22Rv1 (cell line): ENCODE measurements around the gene RTP5.

ENCODE experiments used
- ZFX ChIP-seq: fragments of 450-650 bp; IDR thresholded peaks from 2 replicates; pipeline ENCODE4 v1.6.1; 2017; ENCODE audit warnings: antibody characterized with exemption, borderline replicate concordance
- TF ChIP-seq, protein P1 (sequence below): fragments of 450-650 bp; IDR thresholded peaks from 2 replicates; pipeline ENCODE4 v1.5.1; 2017; ENCODE audit warnings: mild to moderate bottlenecking

DNA sequence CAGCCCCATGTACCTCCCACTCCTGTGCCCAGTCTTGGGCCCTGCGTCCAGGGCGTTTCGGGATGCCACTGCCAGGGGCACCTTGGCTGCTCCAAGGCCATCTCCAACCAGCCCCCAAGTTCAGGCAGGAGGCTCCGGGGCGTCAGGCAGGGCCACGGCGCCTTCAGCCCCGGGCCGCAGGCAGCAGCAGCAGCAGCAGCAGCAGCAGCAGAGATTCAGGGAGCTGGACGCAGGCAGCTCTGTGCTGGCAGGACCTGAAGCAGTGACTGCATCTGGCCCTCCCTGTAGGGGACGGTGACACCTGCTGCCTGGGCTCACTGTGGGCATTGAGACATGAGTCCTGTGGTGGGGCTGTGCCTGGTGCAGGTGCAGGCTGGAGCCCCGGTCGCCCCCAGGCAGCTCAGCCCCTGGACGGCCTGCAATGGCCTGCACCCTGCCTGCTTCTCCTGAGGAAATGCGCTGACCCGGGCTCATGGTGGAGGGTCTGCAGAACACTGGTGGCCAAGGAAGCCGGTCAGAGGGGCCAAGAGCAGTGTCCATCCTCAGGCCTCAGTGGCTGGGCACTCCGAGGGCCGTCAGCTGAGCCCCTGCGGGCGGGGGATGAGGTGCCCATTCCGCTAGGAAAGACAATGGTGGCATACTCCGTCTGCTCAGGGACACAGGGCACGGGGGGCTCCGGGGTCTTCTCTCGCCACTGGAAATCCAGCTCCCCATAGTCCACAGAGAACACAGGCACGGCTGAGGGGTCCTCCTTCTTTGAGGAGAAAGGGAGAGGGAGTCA lies 18.8 kb upstream of the RTP5 start:
- TF ChIP-seq ZFX, result no peak
- TF ChIP-seq, protein P1, sequence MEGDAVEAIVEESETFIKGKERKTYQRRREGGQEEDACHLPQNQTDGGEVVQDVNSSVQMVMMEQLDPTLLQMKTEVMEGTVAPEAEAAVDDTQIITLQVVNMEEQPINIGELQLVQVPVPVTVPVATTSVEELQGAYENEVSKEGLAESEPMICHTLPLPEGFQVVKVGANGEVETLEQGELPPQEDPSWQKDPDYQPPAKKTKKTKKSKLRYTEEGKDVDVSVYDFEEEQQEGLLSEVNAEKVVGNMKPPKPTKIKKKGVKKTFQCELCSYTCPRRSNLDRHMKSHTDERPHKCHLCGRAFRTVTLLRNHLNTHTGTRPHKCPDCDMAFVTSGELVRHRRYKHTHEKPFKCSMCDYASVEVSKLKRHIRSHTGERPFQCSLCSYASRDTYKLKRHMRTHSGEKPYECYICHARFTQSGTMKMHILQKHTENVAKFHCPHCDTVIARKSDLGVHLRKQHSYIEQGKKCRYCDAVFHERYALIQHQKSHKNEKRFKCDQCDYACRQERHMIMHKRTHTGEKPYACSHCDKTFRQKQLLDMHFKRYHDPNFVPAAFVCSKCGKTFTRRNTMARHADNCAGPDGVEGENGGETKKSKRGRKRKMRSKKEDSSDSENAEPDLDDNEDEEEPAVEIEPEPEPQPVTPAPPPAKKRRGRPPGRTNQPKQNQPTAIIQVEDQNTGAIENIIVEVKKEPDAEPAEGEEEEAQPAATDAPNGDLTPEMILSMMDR, result no peak
